Stimulated activated CD4-positive, alpha-beta T cell treated with anti-CD3 and anti-CD28 coated beads, Interleukin-12 subunit alpha, Interleukin-12 subunit beta, amount 100 ng/mL, for 24 hours (primary cell): Measurements from ENCODE around the gene CPED1.

Source experiments
- DNase-seq, 2 experiments: peaks; one replicate each; pipeline ENCODE4 v3.0.0-alpha.2; 2020; ENCODE audit warnings: low read depth in 2 of 2

The CPED1 gene

DNA sequence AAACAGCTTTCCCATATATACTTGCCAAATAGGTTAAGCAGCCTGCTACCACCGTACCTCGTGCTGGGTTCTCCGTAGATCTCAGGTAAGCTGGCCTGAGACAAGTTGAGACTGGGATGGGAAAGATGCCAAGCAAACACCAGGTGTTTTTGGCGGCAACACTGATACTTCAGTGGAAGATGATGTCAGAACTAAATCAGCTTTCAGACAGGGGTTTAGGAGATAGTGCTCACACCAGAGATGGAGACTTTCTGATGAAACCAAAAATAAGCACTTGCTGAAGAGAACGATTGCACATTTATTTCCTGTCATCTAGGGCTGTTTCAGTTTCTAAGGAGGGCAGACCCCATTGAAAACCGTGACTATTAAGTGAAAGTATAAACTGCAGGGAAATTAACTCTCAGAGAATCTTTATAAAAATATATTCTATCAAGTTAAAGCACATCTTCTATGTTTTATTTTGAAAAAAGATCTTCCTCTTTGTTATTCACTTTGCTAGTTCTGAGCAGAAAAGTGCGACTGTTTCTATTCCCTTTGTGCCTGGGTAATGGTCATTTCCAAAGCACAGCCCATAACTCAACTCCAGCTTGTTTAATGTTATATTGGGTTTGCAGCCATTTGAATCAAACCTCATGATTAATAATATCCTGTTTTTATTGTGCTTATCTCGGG, 149.9 kb downstream of the CPED1 start:
- no peak for DNase-seq

DNA sequence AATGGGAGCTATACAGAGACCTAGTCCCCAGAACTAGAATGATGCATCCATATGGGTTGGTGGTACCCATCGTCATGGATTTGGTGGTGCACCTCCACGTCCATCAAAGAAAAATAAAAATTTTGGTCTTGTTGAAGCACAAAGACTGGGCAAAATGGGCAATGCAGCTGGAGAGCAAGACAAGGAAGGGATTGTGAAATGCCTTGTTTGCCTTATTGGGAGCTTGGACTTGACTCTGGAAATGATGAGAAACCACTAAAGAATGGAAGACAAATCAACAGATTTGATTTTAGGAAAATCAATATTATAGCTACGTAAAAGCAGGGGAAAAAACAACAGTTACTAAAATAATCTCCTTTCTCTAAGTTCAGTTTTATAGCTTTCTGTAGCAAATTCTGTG, 150.9 kb downstream of the CPED1 start:
- no peak for DNase-seq

DNA sequence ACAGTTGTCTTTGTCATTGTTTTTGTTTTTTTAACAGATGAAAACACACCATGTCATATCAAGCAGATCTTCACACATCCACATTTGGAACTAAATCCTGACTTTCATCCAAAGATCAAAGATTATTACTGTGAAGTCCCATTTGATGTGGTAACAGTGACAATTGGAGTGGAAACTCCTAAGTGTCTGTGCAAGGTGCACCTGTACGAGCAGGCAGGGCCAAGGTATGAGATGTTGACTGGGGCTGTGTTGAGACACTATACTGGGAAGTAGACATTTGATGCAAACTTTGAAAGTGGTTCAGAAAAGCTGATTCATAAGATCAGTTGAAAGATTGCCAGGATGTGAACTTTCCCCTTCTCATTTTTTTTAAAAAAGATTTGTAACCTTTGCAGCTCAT, 152.3 kb downstream of the CPED1 start:
- no peak for DNase-seq

DNA sequence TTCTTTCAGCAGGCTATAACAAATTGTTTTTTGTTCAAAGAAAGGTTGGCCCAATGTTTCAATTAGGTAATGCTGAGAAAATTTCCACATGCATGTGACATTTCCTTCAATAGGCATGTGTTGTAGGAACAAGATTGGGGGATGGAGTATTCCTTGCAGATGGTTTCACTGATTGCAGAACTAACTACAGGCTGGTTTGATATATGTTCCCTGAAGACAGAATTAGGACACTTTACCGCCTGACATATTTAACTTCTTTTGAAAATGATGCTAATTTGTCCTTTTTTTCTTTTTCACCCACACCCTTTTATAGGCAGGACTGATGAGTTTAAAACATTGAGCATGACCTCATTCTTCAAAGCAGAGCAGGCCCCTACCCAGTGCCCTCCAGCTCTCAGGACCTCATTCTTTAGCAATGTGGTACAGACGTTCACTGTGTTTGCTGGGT, 163.3 kb downstream of the CPED1 start:
- no peak for DNase-seq

DNA sequence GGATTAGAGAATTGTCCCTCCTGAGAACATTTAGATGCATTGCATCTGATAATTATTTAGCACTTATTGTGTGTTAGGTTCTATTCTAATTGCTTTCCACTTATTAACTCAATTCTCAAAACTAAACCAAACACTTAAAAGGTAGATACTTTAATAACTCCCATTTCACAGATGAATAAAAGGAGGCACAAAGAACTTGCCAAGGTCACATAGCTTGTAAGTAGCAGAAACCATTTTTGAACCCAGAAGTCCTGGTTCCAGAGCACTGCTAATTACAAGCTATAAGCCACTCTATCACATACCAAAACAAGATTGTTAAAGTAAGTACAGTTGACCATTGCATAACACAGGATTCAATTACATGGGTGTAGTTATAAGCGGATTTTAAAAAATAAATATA, 164.9 kb downstream of the CPED1 start:
- no peak for DNase-seq

DNA sequence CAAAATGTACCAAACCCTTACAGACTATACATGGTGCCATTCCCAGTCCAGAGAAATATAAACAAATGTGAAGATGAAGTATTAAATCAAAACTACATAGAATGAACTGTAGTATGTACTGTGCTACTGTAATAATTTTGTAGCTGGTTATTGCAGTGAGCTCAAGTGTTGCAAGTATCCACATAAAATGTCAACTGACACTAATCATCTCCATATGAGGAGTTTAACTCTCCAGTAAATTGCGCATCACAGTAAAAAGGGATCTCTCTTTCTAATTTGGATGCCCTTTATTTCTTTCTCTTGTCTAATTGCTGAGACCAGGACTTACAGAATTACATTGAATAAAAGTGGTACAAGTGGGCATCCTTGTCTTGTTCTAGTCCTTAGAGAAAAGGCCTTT, 165.5 kb downstream of the CPED1 start:
- DNase-seq = no peak

DNA sequence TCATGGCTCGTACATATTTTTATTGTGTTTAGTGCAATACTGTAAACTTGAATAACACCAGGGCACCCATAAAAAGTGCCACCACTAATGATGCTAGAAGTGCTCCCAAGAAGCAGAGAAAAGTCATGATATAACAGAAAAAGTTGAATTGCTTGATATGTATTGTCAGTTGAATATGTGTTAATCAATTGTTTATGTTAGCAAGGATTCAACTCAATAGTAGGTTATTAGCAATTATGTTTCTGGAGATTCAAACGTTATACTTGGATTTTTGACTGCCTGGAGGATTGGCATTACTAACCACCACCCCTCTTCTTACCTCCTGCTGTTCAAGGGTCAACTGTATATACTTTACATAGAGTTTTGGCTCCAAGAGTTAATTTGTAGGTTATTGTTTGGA, 168.3 kb downstream of the CPED1 start:
- no peak for DNase-seq

DNA sequence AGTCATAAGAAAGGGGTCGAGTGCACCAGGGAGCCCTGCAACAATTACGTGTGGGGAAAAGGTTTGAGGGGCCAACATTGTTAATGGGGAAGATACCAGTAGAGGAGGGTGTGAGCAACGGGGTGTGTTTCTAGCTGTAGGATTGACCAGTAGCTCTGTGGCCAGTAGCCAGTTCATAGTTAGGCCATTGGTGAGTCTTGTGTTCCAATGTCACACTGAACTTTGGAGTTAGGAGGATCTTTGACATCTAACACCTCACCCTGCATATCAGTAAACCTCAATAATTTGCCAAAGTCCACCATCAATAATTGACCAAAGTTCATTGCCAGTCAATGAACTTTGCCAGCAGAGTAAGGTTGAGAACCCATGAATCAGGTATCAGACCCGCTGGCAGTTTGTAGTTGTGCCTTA, 168.8 kb downstream of the CPED1 start:
- DNase-seq = no peak

DNA sequence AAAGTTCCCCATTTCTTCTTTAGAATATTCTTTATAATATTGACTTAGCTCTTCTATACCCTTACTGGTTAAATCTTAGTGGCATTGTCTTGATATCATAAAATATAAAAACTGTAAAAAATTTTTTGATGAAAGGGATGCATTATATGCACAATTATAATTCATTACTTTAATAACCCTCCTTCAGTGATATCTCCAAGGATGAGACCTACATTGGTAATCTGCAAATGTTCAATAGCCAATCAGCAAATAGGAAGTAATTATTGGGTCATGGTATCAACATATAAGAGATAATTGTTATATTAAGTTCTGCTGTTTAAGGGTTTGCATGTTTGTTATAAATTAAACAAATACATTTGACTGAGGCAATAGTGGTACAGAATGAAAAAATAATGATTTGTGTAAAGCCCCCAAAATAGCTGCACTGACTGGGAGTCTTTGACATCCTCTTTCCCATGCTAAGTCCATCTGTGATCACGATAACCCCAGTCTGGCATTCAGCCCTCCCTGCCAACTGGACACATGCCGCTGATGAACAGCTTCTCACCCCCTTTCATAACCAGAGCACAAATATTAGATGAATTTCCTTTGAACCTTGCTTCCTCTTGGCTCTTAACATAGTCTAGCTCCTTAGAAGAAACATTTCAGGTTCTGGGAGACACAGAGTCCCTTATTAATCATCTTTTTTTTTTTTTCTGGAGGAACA, 169.5 kb downstream of the CPED1 start:
- no peak for DNase-seq

DNA sequence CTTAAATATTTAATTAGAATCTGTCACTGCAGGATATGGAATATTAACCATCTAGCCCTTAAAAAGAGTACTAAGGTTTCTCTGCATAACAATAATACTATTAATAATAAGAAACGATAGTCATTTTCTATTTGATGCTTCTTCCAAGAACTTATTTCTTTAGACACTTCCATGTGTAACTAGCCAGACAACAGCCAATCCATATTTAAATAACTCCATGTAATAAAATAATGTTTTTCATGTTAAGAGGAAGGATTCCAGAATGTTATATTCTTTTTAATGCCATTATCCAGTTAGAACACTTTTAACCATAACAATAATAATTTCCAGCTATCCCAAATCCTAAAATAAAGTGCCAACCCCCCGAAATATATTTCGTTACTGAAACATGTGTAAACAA, 170.2 kb downstream of the CPED1 start:
- DNase-seq = no peak

DNA sequence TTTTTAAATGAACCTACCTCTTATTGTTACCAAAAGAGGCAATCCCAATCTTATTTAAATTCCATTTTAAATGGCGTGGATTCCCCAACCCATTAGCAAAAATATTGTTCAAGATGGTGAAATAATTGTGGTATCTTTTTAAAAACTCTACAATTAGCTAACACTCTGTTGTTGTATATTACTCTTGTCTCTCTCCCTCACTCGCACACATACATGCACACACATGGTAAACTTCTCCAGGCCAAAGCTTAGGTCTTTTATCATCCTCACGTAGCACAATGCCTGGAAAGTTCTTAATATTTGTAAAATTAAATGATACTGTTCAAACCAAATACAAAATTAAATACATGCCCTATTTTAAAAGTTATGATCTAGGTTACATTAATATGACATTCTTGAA, 171.0 kb downstream of the CPED1 start:
- no peak for DNase-seq

DNA sequence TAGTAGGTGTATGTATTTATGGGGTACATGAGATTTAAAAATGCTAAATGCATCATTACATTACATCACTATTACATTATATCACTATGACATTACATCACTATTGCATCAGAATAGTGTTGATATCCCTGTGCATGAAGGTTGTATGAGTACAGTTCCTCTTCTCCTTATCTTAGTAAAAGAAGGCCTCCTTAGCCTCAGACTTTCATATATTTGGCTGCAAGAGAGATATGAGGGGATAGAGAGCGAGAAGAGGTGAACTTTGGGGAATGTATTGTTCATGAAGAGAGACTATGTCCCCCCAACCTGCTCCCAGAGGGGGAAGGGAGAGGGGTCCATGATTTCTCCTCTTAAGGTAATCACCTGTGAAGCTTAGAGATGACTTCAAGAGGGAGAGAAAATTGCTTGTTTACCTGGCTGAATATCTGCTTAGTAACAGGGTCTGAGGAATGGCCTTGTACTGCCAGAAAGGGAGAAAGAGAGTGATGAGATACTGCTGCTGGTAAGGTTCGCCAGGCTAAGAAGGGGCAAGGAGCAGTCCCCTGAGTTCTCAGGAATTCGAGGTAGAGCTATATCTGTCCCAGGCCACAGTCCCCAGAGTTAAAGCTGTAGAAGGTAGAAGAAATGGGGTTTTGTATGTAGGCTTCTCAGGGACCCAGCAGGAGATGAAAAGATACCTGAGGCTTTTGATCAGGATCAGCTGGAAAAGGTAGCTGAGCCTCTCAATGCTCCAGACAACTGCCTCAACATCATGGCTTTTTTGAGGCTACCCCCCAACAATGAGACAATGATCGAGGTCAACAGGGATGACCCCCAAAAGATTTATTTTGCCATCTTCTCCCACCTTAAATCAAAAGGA, 171.9 kb downstream of the CPED1 start:
- no peak for DNase-seq

DNA sequence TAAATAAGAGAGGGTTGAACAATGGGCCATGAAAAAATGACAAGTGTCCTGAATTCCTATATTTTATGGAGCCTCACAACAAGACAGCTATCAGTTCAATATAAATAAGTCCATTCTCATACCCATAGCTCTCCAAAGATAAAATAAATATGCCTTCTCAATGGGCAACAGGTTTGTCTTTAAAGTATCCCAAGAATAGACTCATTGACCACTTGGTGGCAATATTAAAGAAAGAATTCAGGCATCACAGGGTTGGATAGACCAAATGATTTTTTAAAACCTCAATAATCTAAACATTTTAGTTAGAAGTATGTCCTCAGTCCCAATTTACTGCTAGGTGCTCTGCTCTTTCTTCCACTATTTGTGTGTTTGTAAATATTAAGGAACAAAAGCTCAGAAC, 175.2 kb downstream of the CPED1 start:
- DNase-seq = no peak

DNA sequence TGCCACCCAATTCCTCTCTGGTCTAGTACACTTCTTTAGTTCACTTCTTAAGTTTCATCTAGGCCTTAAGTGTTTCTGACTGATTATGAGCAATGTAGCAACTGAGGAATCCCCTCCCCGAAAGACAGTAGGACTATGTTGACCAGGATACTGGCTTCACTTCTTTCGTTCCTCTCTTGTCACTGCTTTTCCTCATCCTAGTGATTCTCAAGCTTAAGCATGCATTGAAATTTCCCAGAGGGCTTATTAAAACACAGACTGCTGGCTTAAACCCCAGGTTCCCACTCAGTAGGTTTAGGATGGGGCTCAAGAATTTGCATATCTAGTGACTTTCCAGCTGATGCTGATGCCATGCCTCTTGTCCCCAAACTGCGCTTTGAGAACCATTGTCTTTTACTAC, 175.7 kb downstream of the CPED1 start:
- DNase-seq = no peak

DNA sequence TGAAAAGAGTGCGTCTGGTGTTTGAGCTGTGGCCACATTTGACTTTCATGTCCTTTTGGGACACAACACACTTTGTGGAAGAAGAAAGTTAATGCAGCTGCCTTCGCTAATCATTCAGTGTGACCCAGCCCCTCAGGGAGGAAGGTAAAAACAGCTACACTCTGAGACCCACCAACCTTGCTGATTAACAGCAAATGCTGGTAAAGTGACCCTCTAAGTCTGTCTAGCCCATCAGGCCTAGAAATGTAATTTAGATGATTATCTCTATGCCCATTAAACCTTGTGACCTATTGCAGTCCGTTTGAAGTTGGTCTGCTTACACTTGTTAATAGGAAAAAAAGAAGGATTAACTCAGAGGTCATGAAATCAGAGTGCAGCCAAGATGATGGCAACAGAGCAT, 178.4 kb downstream of the CPED1 start:
- no peak for DNase-seq

DNA sequence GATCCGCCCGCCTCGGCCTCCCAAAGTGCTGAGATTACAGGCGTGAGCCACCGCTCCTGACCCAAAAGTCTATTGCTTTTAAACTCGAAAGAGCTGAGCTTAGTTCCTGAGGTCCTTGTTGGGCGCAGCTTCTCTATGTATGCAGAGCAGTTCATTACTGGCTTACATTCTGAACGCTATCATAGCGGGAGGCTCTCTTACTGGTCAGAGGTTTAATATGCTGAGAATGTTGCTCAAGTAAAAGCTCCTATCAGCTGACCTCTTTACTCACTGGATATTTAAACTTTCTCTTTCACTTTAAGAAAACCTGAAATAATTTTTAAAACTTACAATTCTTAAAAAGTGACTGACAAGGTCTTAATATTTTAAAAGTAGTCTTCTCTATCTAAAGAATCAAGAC, 179.5 kb downstream of the CPED1 start:
- DNase-seq = no peak

DNA sequence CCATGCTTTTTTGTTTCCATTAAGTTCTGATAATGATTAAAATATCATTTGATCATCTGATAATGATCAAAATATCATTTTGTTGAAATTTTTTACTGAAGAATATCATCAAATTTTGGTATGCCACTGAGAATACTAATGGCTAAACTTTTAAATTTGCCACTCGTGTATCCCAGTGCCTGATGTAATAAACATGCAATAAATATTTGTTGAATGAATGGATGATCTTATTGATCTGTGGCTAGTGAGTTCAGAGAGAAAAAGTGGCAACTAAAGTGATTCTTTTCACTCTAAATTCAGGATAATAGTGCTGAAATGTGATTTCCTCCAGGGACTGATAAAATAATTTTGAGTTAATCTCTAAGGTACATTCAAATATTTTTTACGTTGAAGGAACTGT, 181.0 kb downstream of the CPED1 start:
- no peak for DNase-seq

DNA sequence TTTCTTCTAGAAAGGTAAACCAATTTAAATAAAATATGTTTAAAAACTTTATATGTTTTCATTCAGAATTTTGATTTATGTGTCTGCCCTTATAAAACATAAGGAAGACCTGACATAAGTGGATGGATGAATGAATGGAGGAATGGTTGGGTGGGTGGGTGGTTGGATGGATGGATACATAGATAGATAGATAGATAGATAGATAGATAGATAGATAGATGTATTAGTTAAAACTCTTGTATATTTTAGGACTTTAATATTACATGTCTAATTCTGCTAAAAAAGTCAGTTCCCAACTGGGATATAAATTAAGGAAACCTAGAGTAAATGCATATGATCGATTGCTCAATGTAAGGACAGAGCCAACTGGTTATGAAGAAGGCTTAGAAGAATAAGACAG, 184.0 kb downstream of the CPED1 start:
- DNase-seq = no peak

DNA sequence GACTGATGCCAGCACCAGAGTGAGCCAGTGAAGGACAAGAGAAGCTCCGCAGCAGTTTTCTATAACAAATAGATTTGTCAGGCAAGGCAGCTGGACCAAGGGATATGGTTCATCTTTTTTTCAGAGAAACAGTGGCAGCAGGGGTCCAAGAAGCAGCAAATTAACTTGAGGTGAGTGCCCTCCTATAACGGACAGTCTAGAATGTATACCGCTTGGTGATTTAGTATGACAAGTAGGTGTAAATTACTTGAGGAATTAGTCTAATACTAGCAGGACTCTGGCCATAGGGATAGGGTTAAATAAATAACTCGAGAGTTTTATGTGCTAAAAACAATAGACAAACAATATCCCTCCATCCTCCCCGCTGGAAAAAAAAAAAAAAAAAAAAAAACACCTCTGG, 187.3 kb downstream of the CPED1 start:
- DNase-seq = no peak

DNA sequence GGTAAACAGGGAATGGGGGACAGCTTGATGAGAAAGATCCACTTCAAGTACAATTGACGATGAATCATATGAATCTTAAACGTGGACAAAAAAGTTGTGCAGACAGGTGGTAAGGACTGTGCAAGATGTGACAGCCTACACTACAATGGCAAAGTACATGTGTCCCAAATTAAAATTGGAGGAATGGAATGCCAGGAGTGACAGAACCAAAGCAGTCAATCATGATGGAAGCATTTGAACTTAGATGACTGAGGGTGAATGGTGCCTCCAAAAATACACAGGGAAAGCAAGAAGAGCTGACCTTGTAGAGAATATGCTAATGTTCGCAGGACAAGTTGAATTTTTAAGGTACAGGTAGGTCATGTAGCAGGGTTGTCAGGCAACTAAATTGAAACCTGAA, 189.9 kb downstream of the CPED1 start:
- DNase-seq = no peak

DNA sequence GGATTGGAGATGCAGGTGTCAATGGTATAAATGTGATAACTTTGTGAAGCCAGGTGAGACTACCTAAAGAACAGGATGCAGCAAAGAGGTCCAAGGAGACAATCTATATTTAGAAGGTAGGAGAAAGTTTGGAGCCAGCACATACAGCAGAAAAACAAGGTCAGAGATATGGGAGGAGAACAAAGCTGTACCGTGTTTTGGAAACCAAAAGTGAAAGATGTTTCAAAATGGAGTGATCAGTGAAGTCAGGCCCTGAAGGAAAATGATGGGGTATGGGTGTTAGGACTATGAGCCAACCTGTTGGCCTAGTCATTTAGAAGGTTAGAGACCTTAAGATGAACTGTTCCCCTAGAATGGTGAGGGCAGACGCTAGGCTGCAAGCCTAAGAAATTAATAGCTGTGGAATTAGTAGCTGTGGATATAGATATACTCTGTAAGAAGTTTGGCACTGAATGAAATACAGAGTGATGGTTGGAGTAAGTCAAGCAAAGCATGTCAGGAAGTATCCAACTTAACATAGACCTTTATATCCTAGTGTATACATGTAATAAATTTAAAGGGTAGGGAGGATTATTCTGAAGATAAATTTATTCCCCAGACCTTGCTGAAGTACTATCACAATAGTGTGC, 190.5 kb downstream of the CPED1 start:
- no peak for DNase-seq

DNA sequence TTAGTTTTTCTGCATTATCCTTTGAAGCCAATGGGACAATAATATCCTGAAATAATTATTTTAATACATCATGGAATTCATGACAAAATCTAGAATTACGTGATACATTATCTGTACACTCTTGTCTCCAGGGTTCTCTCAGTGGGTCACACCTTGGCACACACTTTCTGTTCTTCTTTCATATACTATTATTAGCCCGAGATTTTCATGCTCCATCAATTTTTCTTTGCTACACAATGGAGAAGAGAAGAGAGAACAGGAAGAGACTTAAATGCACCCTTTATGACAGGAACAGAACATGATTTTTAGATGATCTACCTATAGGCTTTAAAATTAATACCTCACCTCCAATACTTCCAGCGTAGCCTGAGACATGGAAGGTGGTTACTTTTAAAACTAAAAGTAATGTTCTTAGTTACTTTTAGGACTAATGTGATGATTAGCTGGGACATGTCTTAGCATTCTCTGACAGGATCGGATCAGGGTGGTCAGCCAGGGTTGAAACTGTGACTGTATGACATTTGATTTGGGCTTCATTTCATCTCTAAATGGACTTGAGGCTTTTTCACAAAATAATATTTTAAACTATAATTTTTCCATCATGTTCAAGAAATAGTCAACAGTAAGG, 192.0 kb downstream of the CPED1 start:
- DNase-seq = no peak
